Heart right ventricle (tissue), 16 donors: Measurements from ENCODE around the gene PDE4D. TPM values are rescaled to one million over a fixed set of nuclear protein-coding genes. Genes with fewer than 3 reads are reported as not detected.

ENCODE experiments used
- ATAC-seq, 8 donors: fragments of 200-7000 bp; cut with Tn5 transposase; one replicate each; pipeline ENCODE4 v1.9.1; 2020; ENCODE audit warnings: mild to moderate bottlenecking in 8 of 8, moderate library complexity in 8 of 8, moderate number of reproducible peaks in 1 of 8
- DNase-seq, 2 donors: peaks; one replicate each; pipeline ENCODE4 v3.0.0-alpha.2; 2020
- H3K27ac ChIP-seq, 10 donors: fragments of 200-600 bp; sonication (generic) in 2 of 10; one replicate each; pipeline versions ENCODE4 v1.5.0 to v1.8.0; 2020 to 2022; ENCODE audit warnings: mild to moderate bottlenecking in 3 of 10
- H3K27me3 ChIP-seq, 7 donors: fragments of 200-600 bp; one replicate each; pipeline ENCODE4 v1.8.0; 2021 to 2022; ENCODE audit warnings: mild to moderate bottlenecking in 2 of 7
- H3K36me3 ChIP-seq, 9 donors: fragments of 200-600 bp; sonication (generic) in 1 of 9; one replicate each; pipeline versions ENCODE4 v1.5.0 to v1.8.0; 2020 to 2022; ENCODE audit warnings: mild to moderate bottlenecking in 2 of 9
- H3K4me1 ChIP-seq, 9 donors: fragments of 200-600 bp; sonication (generic) in 1 of 9; one replicate each; pipeline versions ENCODE4 v1.5.0 to v1.8.0; 2020 to 2022; ENCODE audit warnings: mild to moderate bottlenecking in 4 of 9
- H3K4me3 ChIP-seq, 10 donors: fragments of 200-600 bp; sonication (generic) in 2 of 10; one replicate each; pipeline versions ENCODE4 v1.5.0 to v1.8.0; 2020 to 2022; ENCODE audit warnings: mild to moderate bottlenecking in 7 of 10, moderate library complexity in 2 of 10
- H3K9me3 ChIP-seq, 11 donors: fragments of 200-600 bp in 10 of 11; sonication (generic) in 2 of 11; one replicate each; pipeline versions ENCODE4 v1.5.0 to v1.8.0; 2013 to 2022; ENCODE audit warnings: mild to moderate bottlenecking in 2 of 11, control low read depth in 1 of 11, moderate library complexity in 1 of 11
- CTCF ChIP-seq, 9 donors: fragments of 200-600 bp; sonication (generic) in 2 of 9; IDR thresholded peaks; one replicate each; pipeline versions ENCODE4 v1.5.0 to v1.8.0; 2021 to 2022; ENCODE audit warnings: antibody characterized with exemption in 9 of 9, mild to moderate bottlenecking in 5 of 9, moderate library complexity in 1 of 9
- WGBS, 2 donors: extraction: QIAGEN DNeasy Blood & Tissue Kit; methylation state at CpG; one replicate each; pipeline ENCODE4 v1.1.7; 2013; ENCODE audit warnings: inconsistent platforms in 1 of 2; 5-methylcytosine and 5-hydroxymethylcytosine counted together
- intact Hi-C, 10 donors: fragments of 100-400 bp; cut with DNase I; formaldehyde crosslinking; loops; one replicate each; pipeline versions ENCODE4 v1.11.1 to v1.14.2; 2022
- polyA plus RNA-seq, 2 donors: library from polyadenylated mRNA; stranded (reverse); fragments of 200-250 nt; gene quantifications; one replicate each; pipeline ENCODE4 v1.2.3, GENCODE V29; 2013
- total RNA-seq, 10 donors: library from RNA; stranded (reverse); fragmentation: NEBNext Ultra II Directional in 3 of 10; extraction: Animal tissue kit (Norgen Biotek cat#: 25700) in 3 of 10; gene quantifications; one replicate each; pipeline versions ENCODE4 v1.2.1 to v1.2.4, GENCODE V29; 2021 to 2023
- donor health status: Arrhythmogenic right ventricular cardiomyopathy.
- donor health status: ischemic (EF 13 %, LVEDD 7.1; RV severe dilation, severe dysfunction).
- donor health status: healthy with polysubstance abuse.
- donor health status: DM: no; HTN: yes; CAD: no.
- donor health status: DM: no; HTN: no; CAD: no.
- donor health status: ischemic (EF 25% LVEDD 6.9; RV normal size, moderate dysfunction).
- donor health status: ischemic (EF 25% LVEDD 5.7; RV mildly dilated, moderate dysfunction).
- donor health status: healthy.
- donor health status: DM: yes; HTN: yes; CAD: no.
- donor health status: Ischemic cardiomyopathy.
- donor health status: ischemic (EF 35%, LVEDD 5.7; RV mildly dilated, moderate dysfunction).
- donor health status: nonischemic (EF 11% LVEDD 7.7; RV severe dilation, severe dysfunction).
- donor health status: DM: yes; HTN: yes; CAD: no.
- donor health status: PGD.
- donor health status: ischemic (EF 29% LVEDD 5.4; RV normal size, mild dysfunction).
- donor health status: nonischemic (EF 23%, LVEDD 6.1; RV moderate dilation, normal function).

Gene PDE4D
- total and polyA plus RNA-seq, 12 donors, result 5.8 to 83.2 (median 39.5) TPM

GRCh38 chr5:59617186-59617771 lies 276.2 kb downstream of the PDE4D start:
- Histone ChIP-seq H3K4me1 (no peaks in the 10 kb centered on the region), H3K4me3 (no peak overlapping the region), H3K27ac (no peak overlapping the region), H3K27me3 (no peaks in the 10 kb centered on the region), H3K9me3 (no peaks in the 10 kb centered on the region), H3K36me3 (no peaks in the 10 kb centered on the region)
- ATAC-seq (no peak), DNase-seq (no peak)
- 95 to 96% methylated on average over 9 of the region's 9 CpGs for WGBS, 2 donors
- TF ChIP-seq CTCF (IDR thresholded peaks at IDR 0.05), result no peak
- intact Hi-C loops, result no loop called here

GRCh38 chr5:59616413-59616812 lies 277.1 kb downstream of the PDE4D start:
- Histone ChIP-seq H3K27ac (no peak overlapping the region), H3K27me3 (no peaks in the 10 kb centered on the region), H3K4me1 (no peaks in the 10 kb centered on the region), H3K4me3 (no peak overlapping the region), H3K36me3 (no peaks in the 10 kb centered on the region), H3K9me3 (peaks cover 0 to 1% (median 0%) of the 10 kb centered on the region in 11 donors)
- intact Hi-C loops, result no loop called here
- no peak for DNase-seq
- whole genome bisulfite sequencing, 2 donors, result 97 to 100% methylated on average over 1 of the region's 1 CpG
- TF ChIP-seq CTCF (IDR thresholded peaks at IDR 0.05), result no peak
- ATAC-seq, result no peak

GRCh38 chr5:59615272-59615671 lies 278.3 kb downstream of the PDE4D start:
- Histone ChIP-seq H3K4me1 (no peaks in the 10 kb centered on the region), H3K4me3 (no peak overlapping the region), H3K27ac (no peak overlapping the region), H3K27me3 (no peaks in the 10 kb centered on the region), H3K9me3 (peaks cover 0 to 3% (median 0%) of the 10 kb centered on the region in 11 donors), H3K36me3 (no peaks in the 10 kb centered on the region)
- DNase-seq (no peak), ATAC-seq (no peak)
- intact Hi-C loops, result no loop called here
- 86 to 87% methylated on average over 1 of the region's 1 CpG for WGBS, 2 donors
- no peak for TF ChIP-seq CTCF (IDR thresholded peaks at IDR 0.05)

- 75 to 83% methylated on average over 4 of the region's 4 CpGs for WGBS, 2 donors
- H3K27ac ChIP-seq, result no peak overlapping the region
- ATAC-seq, result no peak
- no peak overlapping the region for H3K4me3 ChIP-seq
- H3K9me3 ChIP-seq, result peaks cover 0 to 3% (median 0%) of the 10 kb centered on the region in 11 donors
- DNase-seq, result no peak
- intact Hi-C loops, result no loop called here
- no peak for TF ChIP-seq CTCF (IDR thresholded peaks at IDR 0.05)
- peaks cover 0 to 5% (median 0%) of the 10 kb centered on the region in 7 donors for H3K27me3 ChIP-seq
- no peaks in the 10 kb centered on the region for H3K4me1 ChIP-seq
- H3K36me3 ChIP-seq, result no peaks in the 10 kb centered on the region
These were observed 283.8 kb downstream of the PDE4D start for GRCh38 chr5:59609501-59610265.
